IMR-90 (cell line): ENCODE data around the gene AQP5. TPM values are rescaled to one million over a fixed set of nuclear protein-coding genes. Genes with fewer than 3 reads are reported as not detected.

ENCODE experiments used
- ATAC-seq: fragments of 200-7000 bp; cut with Tn5 transposase; 2 replicates; pipeline ENCODE4 v1.9.1; 2020; ENCODE audit warnings: low read depth, mild to moderate bottlenecking, moderate library complexity
- BruUV-seq: library from RNA; stranded (reverse); fragments of 400-500 nt; replicated peaks from 2 replicates; lab custom pipeline; 2021; lab: Mats Ljungman, UMichigan
- CTCF ChIA-PET: fragments of 300-600 bp; formaldehyde crosslinking; extraction: SDS; loops from one replicate; lab custom pipeline; 2021; ENCODE audit warnings: antibody characterized with exemption; lab: Yijun Ruan, JAX
- POLR2A ChIA-PET: fragments of 300-600 bp; sonication (Branson Sonifier 250); formaldehyde crosslinking; loops from one replicate; lab custom pipeline; 2022; ENCODE audit warnings: antibody characterized with exemption; ENCODE audit not compliant: unreplicated experiment; lab: Charles Lee
- DNase-seq: peaks from one replicate; pipeline ENCODE4 v3.0.0; 2013
- H2AFZ ChIP-seq: replicated peaks from 2 replicates; pipeline ENCODE3; 2013; ENCODE audit warnings: low read length, mild to moderate bottlenecking; ENCODE audit not compliant: poor library complexity
- H2AK5ac ChIP-seq: 2 replicates; pipeline ENCODE4 v1.6.1; 2013; ENCODE audit warnings: low read depth, low read length, inconsistent platforms
- H2AK9ac ChIP-seq: replicated peaks from 2 replicates; pipeline ENCODE3; 2013; ENCODE audit warnings: mild to moderate bottlenecking, low read depth, low read length, moderate library complexity; ENCODE audit not compliant: poor library complexity
- H2BK120ac ChIP-seq: 2 replicates; pipeline ENCODE4 v1.6.1; 2013; ENCODE audit warnings: low read depth, low read length, inconsistent platforms
- H2BK15ac ChIP-seq: 3 replicates; pipeline ENCODE4 v1.6.1; 2013; ENCODE audit warnings: low read depth, low read length, inconsistent platforms
- H2BK20ac ChIP-seq: 2 replicates; pipeline ENCODE4 v1.6.1; 2013; ENCODE audit warnings: low read depth, mild to moderate bottlenecking, inconsistent platforms, low read length, moderate library complexity
- H2BK5ac ChIP-seq: 2 replicates; pipeline ENCODE4 v1.6.1; 2013; ENCODE audit warnings: mild to moderate bottlenecking, low read depth, low read length, inconsistent platforms; ENCODE audit not compliant: poor library complexity, severe bottlenecking
- H3K14ac ChIP-seq: replicated peaks from 2 replicates; pipeline ENCODE4 v1.6.1; 2013; ENCODE audit warnings: low read depth, low read length, inconsistent platforms
- H3K18ac ChIP-seq: 2 replicates; pipeline ENCODE4 v1.6.1; 2013; ENCODE audit warnings: low read depth, low read length, control low read depth
- H3K23ac ChIP-seq: 2 replicates; pipeline ENCODE4 v1.6.1; 2013; ENCODE audit warnings: low read depth, low read length, inconsistent platforms
- H3K27ac ChIP-seq: 2 replicates; pipeline ENCODE4 v1.5.1; 2013; ENCODE audit warnings: mild to moderate bottlenecking, control low read depth, low read length; ENCODE audit not compliant: insufficient read depth
- H3K27me3 ChIP-seq: 2 replicates; pipeline ENCODE4 v1.6.1; 2013; ENCODE audit warnings: low read length; ENCODE audit not compliant: control insufficient read depth, insufficient read depth
- H3K36me3 ChIP-seq: 2 replicates; pipeline ENCODE4 v1.6.1; 2013; ENCODE audit warnings: low read length, mixed read lengths; ENCODE audit not compliant: control insufficient read depth, insufficient read depth
- H3K4ac ChIP-seq: 2 replicates; pipeline ENCODE4 v1.6.1; 2013; ENCODE audit warnings: low read depth, low read length, inconsistent platforms
- H3K4me1 ChIP-seq: 2 replicates; pipeline ENCODE4 v1.6.1; 2013; ENCODE audit warnings: low read length, mixed read lengths; ENCODE audit not compliant: control insufficient read depth, insufficient read depth
- H3K4me2 ChIP-seq: 2 replicates; pipeline ENCODE4 v1.6.1; 2013; ENCODE audit warnings: low read depth, mild to moderate bottlenecking, control low read depth, low read length, moderate library complexity
- H3K4me3 ChIP-seq: 2 replicates; pipeline ENCODE4 v1.5.1; 2013; ENCODE audit warnings: low read depth, mild to moderate bottlenecking, control low read depth, low read length, moderate library complexity; ENCODE audit not compliant: insufficient read depth
- H3K56ac ChIP-seq: 2 replicates; pipeline ENCODE4 v1.6.1; 2013; ENCODE audit warnings: low read length, inconsistent platforms; ENCODE audit not compliant: insufficient read depth; ENCODE audit errors: extremely low read depth
- H3K79me1 ChIP-seq, 2 experiments: 2 replicates each; pipeline ENCODE4 v1.6.1; 2013; ENCODE audit warnings: low read length in 2 of 2, inconsistent platforms in 1 of 2, low read depth in 1 of 2
- H3K9ac ChIP-seq: 2 replicates; pipeline ENCODE4 v1.6.1; 2013; ENCODE audit warnings: low read depth, low read length, control low read depth
- H3K9me1 ChIP-seq: 2 replicates; pipeline ENCODE4 v1.6.1; 2013; ENCODE audit warnings: low read length, inconsistent platforms; ENCODE audit not compliant: insufficient read depth
- H3K9me3 ChIP-seq: 2 replicates; pipeline ENCODE4 v1.6.1; 2013; ENCODE audit warnings: low read length; ENCODE audit not compliant: control insufficient read depth, insufficient read depth
- H4K20me1 ChIP-seq: 2 replicates; pipeline ENCODE4 v1.6.1; 2013; ENCODE audit warnings: low read length, inconsistent platforms; ENCODE audit not compliant: insufficient read depth
- H4K5ac ChIP-seq: 2 replicates; pipeline ENCODE4 v1.6.1; 2013; ENCODE audit warnings: mild to moderate bottlenecking, low read depth, low read length, control low read depth
- H4K8ac ChIP-seq, 2 experiments: 2 replicates each; pipeline ENCODE4 v1.6.1; 2013; ENCODE audit warnings: low read depth in 2 of 2, low read length in 2 of 2, control low read depth in 1 of 2, inconsistent platforms in 1 of 2
- H4K91ac ChIP-seq: 2 replicates; pipeline ENCODE4 v1.6.1; 2013; ENCODE audit warnings: low read depth, low read length, inconsistent platforms; ENCODE audit not compliant: insufficient read depth
- CEBPB ChIP-seq: IDR thresholded peaks from 2 replicates; pipeline ENCODE4 v1.6.1; 2012; ENCODE audit warnings: low read depth, low read length, improper control_type of control experiment
- CHD1 ChIP-seq: IDR thresholded peaks from 2 replicates; pipeline ENCODE4 v1.6.1; 2012; ENCODE audit warnings: low read depth, low read length, improper control_type of control experiment
- FOS ChIP-seq: fragments of 150-350 bp; IDR thresholded peaks from 2 replicates; pipeline ENCODE4 v1.6.1; 2016; ENCODE audit warnings: low read depth, low read length
- MAFK ChIP-seq: IDR thresholded peaks from 2 replicates; pipeline ENCODE4 v1.6.1; 2012; ENCODE audit warnings: low read depth, low read length, improper control_type of control experiment
- MXI1 ChIP-seq: IDR thresholded peaks from 2 replicates; pipeline ENCODE4 v1.6.1; 2012; ENCODE audit warnings: low read depth, mild to moderate bottlenecking, low read length, moderate library complexity, borderline replicate concordance
- RCOR1 ChIP-seq: IDR thresholded peaks from 2 replicates; pipeline ENCODE4 v1.6.1; 2012; ENCODE audit warnings: mild to moderate bottlenecking, low read length, improper control_type of control experiment; ENCODE audit not compliant: insufficient replicate concordance
- WGBS, 2 experiments: methylation state at CpG; one replicate each; pipeline versions ENCODE4 v1.1.5 to v1.1.7; 2013; ENCODE audit warnings: missing lambda C conversion rate in 2 of 2; ENCODE audit not compliant: insufficient read length in 1 of 2; ENCODE audit errors: extremely low coverage in 2 of 2; 5-methylcytosine and 5-hydroxymethylcytosine counted together
- dilution Hi-C: fragments of 300-500 bp; cut with HindIII; formaldehyde crosslinking; loops from one replicate; pipeline ENCODE4 v1.14.3; 2018; ENCODE audit warnings: low sequenced_read_pairs; ENCODE audit not compliant: unreplicated experiment
- in situ Hi-C: fragments of 300-500 bp; cut with MboI; formaldehyde crosslinking; loops from 3 replicates; pipeline ENCODE4 v1.14.3; 2019; ENCODE audit warnings: low sequenced_read_pairs, inconsistent platforms, mixed read lengths
- intact Hi-C: fragments of 100-400 bp; cut with micrococcal nuclease; formaldehyde crosslinking; loops from 2 replicates; pipeline ENCODE4 v1.10.0; 2022
- polyA plus RNA-seq, 3 experiments: library from polyadenylated mRNA; depleted of rRNA; stranded (reverse); fragments of >200 nt; gene quantifications; 2 replicates each; pipeline ENCODE4 v1.2.3, GENCODE V29; 2012; ENCODE audit warnings: low replicate concordance in 1 of 3
- total RNA-seq: library from RNA; depleted of rRNA; stranded (reverse); fragments of >200 nt; gene quantifications from 2 replicates; pipeline ENCODE4 v1.2.3, GENCODE V29; 2012

AQP5 gene
- total and polyA plus RNA-seq, 2 of the 4 experiments (the other 2 are of a cell fraction): not detected

- no peak overlapping the region for H4K5ac ChIP-seq
- H3K9me3 ChIP-seq: no peaks in the 10 kb centered on the region
- H2BK20ac ChIP-seq: no peak overlapping the region
- no peak overlapping the region for H2AFZ ChIP-seq
- H2AK9ac ChIP-seq: no peak overlapping the region
- H4K8ac ChIP-seq: no peak overlapping the region
- dilution Hi-C loops (no loop called here), intact Hi-C loops (no loop called here), in situ Hi-C loops (loop anchor here (5.0 to 10.0 kb wide), 2 partner anchors 85 to 203 kb away; partner anchors contain the start of gene ASIC1)
- ChIA-PET CTCF (interaction anchor here (1.0 kb wide), 1 partner anchor 98 kb away, joined by 3 read pairs; no protein-coding TSS in a partner anchor), POLR2A (no interaction called here)
- no peak overlapping the region for H3K18ac ChIP-seq
- no peak for DNase-seq
- H3K14ac ChIP-seq: no peak overlapping the region
- H3K36me3 ChIP-seq: no peaks in the 10 kb centered on the region
- H3K4me3 ChIP-seq: no peak overlapping the region
- H3K79me1 ChIP-seq: no peaks in the 10 kb centered on the region
- no peak overlapping the region for H3K23ac ChIP-seq
- H2AK5ac ChIP-seq: no peak overlapping the region
- no peaks in the 10 kb centered on the region for H3K9me1 ChIP-seq
- no TSS peak for BruUV-seq
- peaks cover 49% of the 10 kb centered on the region for H3K27me3 ChIP-seq
- H3K56ac ChIP-seq: no peak overlapping the region
- H3K4me2 ChIP-seq: no peak overlapping the region
- H3K27ac ChIP-seq: no peak overlapping the region
- no peak for ATAC-seq
- no peak overlapping the region for H3K4ac ChIP-seq
- no peak overlapping the region for H2BK5ac ChIP-seq
- no peak for TF ChIP-seq MXI1
- TF ChIP-seq CEBPB: no peak
- TF ChIP-seq RCOR1: no peak
- TF ChIP-seq MAFK: no peak
- no peak for TF ChIP-seq CHD1
- no peak for TF ChIP-seq FOS
- H3K4me1 ChIP-seq: no peaks in the 10 kb centered on the region
- H2BK15ac ChIP-seq: no peak overlapping the region
- H2BK120ac ChIP-seq: no peak overlapping the region
- H4K91ac ChIP-seq: no peak overlapping the region
- no peak overlapping the region for H3K9ac ChIP-seq
- H4K20me1 ChIP-seq: no peaks in the 10 kb centered on the region
- WGBS, 2 experiments: no CpG with 5 or more reads among the region's 9 CpGs
Observed at GRCh38 chr12:49972129-49972528, 10.5 kb downstream of the AQP5 start.
